GM18870 (cell line): ENCODE measurements around the gene RIN1.
A peak's percentile ranks its signal among the peaks of the same experiment; 100 is the strongest.
"Not testable (repeated sequence)": the region's sequence is repeated elsewhere in the genome, so short reads cannot be mapped to it uniquely, and the experiment has no call there.

ENCODE experiments used
- ATAC-seq: cut with Tn5 transposase; IDR thresholded peaks from one replicate; pipeline ENCODE4 v1.9.1; 2021; ENCODE audit warnings: moderate library complexity; ENCODE audit not compliant: unreplicated experiment

RIN1 gene

GRCh38 chr11:66359662-66360087 is 23.4 kb upstream of the RIN1 start:
- ATAC-seq, result no peak

GRCh38 chr11:66350560-66351235 is 14.5 kb upstream of the RIN1 start:
- ATAC-seq, result not testable (repeated sequence)

- ATAC-seq, result no peak
Measured at GRCh38 chr11:66349084-66349386, 12.8 kb upstream of the RIN1 start.

- no peak for ATAC-seq
Measured at GRCh38 chr11:66347425-66348276, 11.4 kb upstream of the RIN1 start, which contains the start of gene B4GAT1. Gene B4GAT1, minus strand, starts transcription at chr11:66347629. Its CDS starts 84 bp downstream, at chr11:66347545.

GRCh38 chr11:66346476-66347424 is 10.5 kb upstream of the RIN1 start:
- ATAC-seq, result no peak

- ATAC-seq, result peak; percentile 2
Measured at GRCh38 chr11:66345316-66345649, 9.0 kb upstream of the RIN1 start.

GRCh38 chr11:66344550-66345315 is 8.5 kb upstream of the RIN1 start, which contains the start of gene BRMS1:
Gene BRMS1, minus strand, starts transcription at chr11:66345104. Its CDS starts 2,870 bp downstream, at chr11:66342234.
- peak; percentile 44 for ATAC-seq

- no peak for ATAC-seq
Measured at GRCh38 chr11:66343176-66343575, 6.9 kb upstream of the RIN1 start.

GRCh38 chr11:66341502-66342126 is 5.4 kb upstream of the RIN1 start:
- no peak for ATAC-seq

GRCh38 chr11:66340596-66341501 is 4.6 kb upstream of the RIN1 start:
- ATAC-seq, result no peak

- no peak for ATAC-seq
Measured at GRCh38 chr11:66339686-66340483, 3.7 kb upstream of the RIN1 start.

- no peak for ATAC-seq
Measured at GRCh38 chr11:66339162-66339675, 3.0 kb upstream of the RIN1 start.

- ATAC-seq, result no peak
Measured at GRCh38 chr11:66338276-66339161, 2.3 kb upstream of the RIN1 start.

GRCh38 chr11:66337103-66337899 is 1.1 kb upstream of the RIN1 start:
- no peak for ATAC-seq

GRCh38 chr11:66335531-66336233 is 552 bp downstream of the RIN1 start:
- ATAC-seq, result no peak
